CD14-positive monocyte (primary cell): ENCODE data around the gene MITF. TPM values are rescaled to one million over a fixed set of nuclear protein-coding genes. Genes with fewer than 3 reads are reported as not detected.

Experiments
- DNase-seq, 3 donors: peaks; one replicate each; pipeline ENCODE4 v3.0.0-alpha.2; 2011 to 2022
- H2AFZ ChIP-seq: 2 replicates; pipeline ENCODE4 v1.6.0; 2012; ENCODE audit warnings: mild to moderate bottlenecking, low read depth, low read length, inconsistent platforms; ENCODE audit not compliant: insufficient read depth, poor library complexity, severe bottlenecking
- H3K27ac ChIP-seq, 2 donors: 1 replicate in 1 of 2; 2 replicates in 1 of 2; pipeline ENCODE4 v1.5.1; 2012 to 2013; ENCODE audit warnings: low read length in 2 of 2, control low read depth in 1 of 2, inconsistent platforms in 1 of 2, low read depth in 1 of 2, mild to moderate bottlenecking in 1 of 2
- H3K27me3 ChIP-seq, 2 donors: one replicate each; pipeline versions ENCODE4 v1.6.0 to v1.6.1; 2011 to 2013; ENCODE audit warnings: low read length in 2 of 2; ENCODE audit not compliant: control insufficient read depth in 2 of 2, insufficient read depth in 2 of 2
- H3K36me3 ChIP-seq, 2 donors: replicated peaks in 1 of 2; 1 replicate in 1 of 2; 2 replicates in 1 of 2; pipeline versions ENCODE4 v1.5.1 to v1.6.1; 2012 to 2013; ENCODE audit warnings: low read length in 2 of 2, control low read depth in 1 of 2, inconsistent platforms in 1 of 2, mild to moderate bottlenecking in 1 of 2; ENCODE audit not compliant: insufficient read depth in 2 of 2, control insufficient read depth in 1 of 2
- H3K4me1 ChIP-seq, 2 donors: 1 replicate in 1 of 2; 2 replicates in 1 of 2; pipeline versions ENCODE4 v1.5.1 to v1.6.1; 2012 to 2013; ENCODE audit warnings: low read length in 2 of 2, control low read depth in 1 of 2, inconsistent platforms in 1 of 2, mild to moderate bottlenecking in 1 of 2, moderate library complexity in 1 of 2; ENCODE audit not compliant: insufficient read depth in 2 of 2, control insufficient read depth in 1 of 2
- H3K4me2 ChIP-seq: replicated peaks from 2 replicates; pipeline ENCODE3; 2012; ENCODE audit warnings: low read length, moderate library complexity, mild to moderate bottlenecking; ENCODE audit not compliant: poor library complexity, severe bottlenecking; ENCODE audit errors: extremely low read depth
- H3K4me3 ChIP-seq, 3 experiments: fragments of 200-600 bp in 1 of 3; sonication (generic) in 1 of 3; replicated peaks in 1 of 3; 1 replicate in 2 of 3; 2 replicates in 1 of 3; pipeline ENCODE4 v1.5.1; 2011 to 2013; ENCODE audit warnings: low read length in 3 of 3, mild to moderate bottlenecking in 3 of 3, control low read depth in 2 of 3, low read depth in 2 of 3, inconsistent platforms in 1 of 3, moderate library complexity in 1 of 3
- H3K79me2 ChIP-seq: 2 replicates; pipeline ENCODE4 v1.6.0; 2012; ENCODE audit warnings: mild to moderate bottlenecking, control low read depth, inconsistent platforms, low read length, moderate library complexity; ENCODE audit not compliant: insufficient read depth
- H3K9ac ChIP-seq: 2 replicates; pipeline ENCODE4 v1.6.0; 2017; ENCODE audit warnings: low read length, mild to moderate bottlenecking; ENCODE audit not compliant: insufficient read depth, poor library complexity, severe bottlenecking
- H3K9me3 ChIP-seq, 2 donors: replicated peaks in 1 of 2; 1 replicate in 1 of 2; 2 replicates in 1 of 2; pipeline versions ENCODE4 v1.5.1 to v1.6.1; 2012 to 2013; ENCODE audit warnings: low read length in 2 of 2, control low read depth in 1 of 2; ENCODE audit not compliant: control insufficient read depth in 1 of 2, insufficient read depth in 1 of 2
- H4K20me1 ChIP-seq: 2 replicates; pipeline ENCODE4 v1.6.0; 2012; ENCODE audit warnings: mild to moderate bottlenecking, low read length, control low read depth, moderate library complexity; ENCODE audit not compliant: insufficient read depth
- H3K27ac Mint-ChIP-seq, 7 donors: one replicate each; pipeline ENCODE4 v1.8.0; 2020; ENCODE audit warnings: mild to moderate bottlenecking in 7 of 7, mixed read lengths in 7 of 7, moderate library complexity in 6 of 7, inconsistent platforms in 2 of 7
- H3K27me3 Mint-ChIP-seq, 3 donors: one replicate each; pipeline ENCODE4 v1.8.0; 2021 to 2022; ENCODE audit warnings: low read depth in 3 of 3, mild to moderate bottlenecking in 3 of 3, mixed read lengths in 3 of 3, moderate library complexity in 3 of 3, inconsistent platforms in 1 of 3
- H3K36me3 Mint-ChIP-seq, 2 donors: one replicate each; pipeline ENCODE4 v1.8.0; 2020; ENCODE audit warnings: mixed read lengths in 2 of 2, inconsistent platforms in 1 of 2, mild to moderate bottlenecking in 1 of 2
- H3K4me1 Mint-ChIP-seq: one replicate; pipeline ENCODE4 v1.8.0; 2020; ENCODE audit warnings: mild to moderate bottlenecking, mixed read lengths
- H3K4me3 Mint-ChIP-seq, 2 donors: one replicate each; pipeline ENCODE4 v1.8.0; 2020; ENCODE audit warnings: mild to moderate bottlenecking in 2 of 2, mixed read lengths in 2 of 2, moderate library complexity in 1 of 2
- H3K9me3 Mint-ChIP-seq, 7 donors: one replicate each; pipeline ENCODE4 v1.8.0; 2020 to 2022; ENCODE audit warnings: mixed read lengths in 7 of 7, mild to moderate bottlenecking in 6 of 7, moderate library complexity in 6 of 7, inconsistent platforms in 2 of 7
- WGBS: methylation state at CpG from one replicate; pipeline ENCODE4 v1.1.5; 2013; ENCODE audit warnings: missing lambda C conversion rate; ENCODE audit not compliant: insufficient coverage; 5-methylcytosine and 5-hydroxymethylcytosine counted together
- intact Hi-C, 2 donors: fragments of 100-400 bp; cut with micrococcal nuclease; formaldehyde crosslinking; loops; one replicate each; pipeline versions ENCODE4 v1.15.0 to v1.15.1; 2023
- polyA plus RNA-seq, 3 donors: library from polyadenylated mRNA; depleted of rRNA in 1 of 3; unstranded in 2 of 3; stranded (reverse) in 1 of 3; fragments of 300-500 nt in 2 of 3; fragments of >200 nt in 1 of 3; fragmentation: Illumina TruSeq in 2 of 3; gene quantifications; 1 replicate in 2 of 3; 2 replicates in 1 of 3; pipeline ENCODE4 v1.2.3, GENCODE V29; 2012 to 2021
- TF ChIP-seq, protein P1 (sequence below): fragments of 200-600 bp; IDR thresholded peaks from one replicate; pipeline ENCODE4 v1.8.0; 2022; ENCODE audit warnings: antibody characterized with exemption, mild to moderate bottlenecking

MITF gene
- polyA plus RNA-seq, 3 donors = 7.0 to 15.1 (median 12.1) TPM

GRCh38 chr3:69691860-69692259, 47.4 kb upstream of the MITF start:
- Histone ChIP-seq H2AFZ (no peak overlapping the region), H3K36me3 (no peaks in the 10 kb centered on the region), H3K9me3 (no peaks in the 10 kb centered on the region), H3K4me1 (peaks cover 4% of the 10 kb centered on the region in 2 donors), H3K27me3 (no peaks in the 10 kb centered on the region), H3K27ac (no peak overlapping the region), H3K4me2 (no peak overlapping the region), H3K9ac (no peak overlapping the region), H3K79me2 (no peaks in the 10 kb centered on the region), H3K4me3 (no peak overlapping the region), H4K20me1 (no peaks in the 10 kb centered on the region)
- Mint-ChIP-seq H3K4me3 (no peak overlapping the region), H3K36me3 (no peaks in the 10 kb centered on the region), H3K27me3 (peaks cover 2 to 5% (median 3%) of the 10 kb centered on the region in 3 donors), H3K27ac (no peak overlapping the region), H3K4me1 (peaks cover 12% of the 10 kb centered on the region), H3K9me3 (no peaks in the 10 kb centered on the region)
- WGBS = 96% methylated on average over 2 of the region's 4 CpGs
- intact Hi-C loops = loop anchor here in 1 of 2 donors (10.0 kb wide), 1 partner anchor 253 kb away; no protein-coding TSS in a partner anchor
- TF ChIP-seq, protein P1, sequence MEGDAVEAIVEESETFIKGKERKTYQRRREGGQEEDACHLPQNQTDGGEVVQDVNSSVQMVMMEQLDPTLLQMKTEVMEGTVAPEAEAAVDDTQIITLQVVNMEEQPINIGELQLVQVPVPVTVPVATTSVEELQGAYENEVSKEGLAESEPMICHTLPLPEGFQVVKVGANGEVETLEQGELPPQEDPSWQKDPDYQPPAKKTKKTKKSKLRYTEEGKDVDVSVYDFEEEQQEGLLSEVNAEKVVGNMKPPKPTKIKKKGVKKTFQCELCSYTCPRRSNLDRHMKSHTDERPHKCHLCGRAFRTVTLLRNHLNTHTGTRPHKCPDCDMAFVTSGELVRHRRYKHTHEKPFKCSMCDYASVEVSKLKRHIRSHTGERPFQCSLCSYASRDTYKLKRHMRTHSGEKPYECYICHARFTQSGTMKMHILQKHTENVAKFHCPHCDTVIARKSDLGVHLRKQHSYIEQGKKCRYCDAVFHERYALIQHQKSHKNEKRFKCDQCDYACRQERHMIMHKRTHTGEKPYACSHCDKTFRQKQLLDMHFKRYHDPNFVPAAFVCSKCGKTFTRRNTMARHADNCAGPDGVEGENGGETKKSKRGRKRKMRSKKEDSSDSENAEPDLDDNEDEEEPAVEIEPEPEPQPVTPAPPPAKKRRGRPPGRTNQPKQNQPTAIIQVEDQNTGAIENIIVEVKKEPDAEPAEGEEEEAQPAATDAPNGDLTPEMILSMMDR = no peak
- DNase-seq = no peak

- TF ChIP-seq, protein P1 = no peak
- Histone ChIP-seq H3K4me2 (no peak overlapping the region), H3K36me3 (no peaks in the 10 kb centered on the region), H3K4me3 (no peak overlapping the region), H3K9me3 (no peaks in the 10 kb centered on the region), H2AFZ (no peak overlapping the region), H3K9ac (no peak overlapping the region), H3K79me2 (no peaks in the 10 kb centered on the region), H3K27me3 (no peaks in the 10 kb centered on the region), H3K4me1 (peaks cover 4% of the 10 kb centered on the region in 2 donors), H4K20me1 (no peaks in the 10 kb centered on the region), H3K27ac (no peak overlapping the region)
- no peak for DNase-seq
- Mint-ChIP-seq H3K9me3 (no peaks in the 10 kb centered on the region), H3K27ac (no peak overlapping the region), H3K4me1 (peaks cover 17% of the 10 kb centered on the region), H3K4me3 (no peak overlapping the region), H3K36me3 (no peaks in the 10 kb centered on the region), H3K27me3 (peaks cover 2 to 3% (median 3%) of the 10 kb centered on the region in 3 donors)
- 67% methylated on average over 1 of the region's 2 CpGs for WGBS
- intact Hi-C loops = loop anchor here in 1 of 2 donors (10.0 kb wide), 1 partner anchor 252 kb away; no protein-coding TSS in a partner anchor
Observed at GRCh38 chr3:69692761-69693160, 46.5 kb upstream of the MITF start.
